GM10266 (cell line): ENCODE data around the gene CUL1.
"Not testable (repeated sequence)": the region's sequence is repeated elsewhere in the genome, so short reads cannot be mapped to it uniquely, and the experiment has no call there.

ENCODE experiments used
- DNase-seq: peaks from one replicate; pipeline ENCODE4 v3.0.0; 2012; ENCODE audit errors: extremely low spot score
- TF ChIP-seq, protein P1 (sequence below): IDR thresholded peaks from 2 replicates; pipeline ENCODE4 v1.5.1; 2012; ENCODE audit warnings: mild to moderate bottlenecking, low read depth; ENCODE audit not compliant: control insufficient read depth, insufficient read depth; ENCODE audit errors: missing control alignments

Gene CUL1

DNA sequence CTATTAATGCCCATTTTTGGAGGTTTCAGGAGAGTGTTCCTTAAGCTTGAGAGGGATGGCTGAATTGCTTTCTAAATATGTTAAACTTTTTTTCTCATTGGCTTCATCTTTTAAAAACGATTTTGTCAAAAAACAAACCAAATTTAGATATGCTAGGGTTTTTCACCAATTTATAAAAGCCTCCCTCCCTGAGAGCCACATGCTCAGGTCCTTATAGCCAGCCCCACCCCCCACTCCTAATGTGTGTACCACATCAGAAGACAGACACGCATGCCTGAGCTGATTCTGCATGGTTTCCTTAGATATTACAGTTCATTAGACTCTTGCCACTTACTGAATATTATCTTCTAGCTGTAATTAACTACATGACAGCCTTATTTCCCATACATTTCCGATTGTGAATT lies 2.0 kb downstream of the CUL1 start:
- TF ChIP-seq, protein P1, sequence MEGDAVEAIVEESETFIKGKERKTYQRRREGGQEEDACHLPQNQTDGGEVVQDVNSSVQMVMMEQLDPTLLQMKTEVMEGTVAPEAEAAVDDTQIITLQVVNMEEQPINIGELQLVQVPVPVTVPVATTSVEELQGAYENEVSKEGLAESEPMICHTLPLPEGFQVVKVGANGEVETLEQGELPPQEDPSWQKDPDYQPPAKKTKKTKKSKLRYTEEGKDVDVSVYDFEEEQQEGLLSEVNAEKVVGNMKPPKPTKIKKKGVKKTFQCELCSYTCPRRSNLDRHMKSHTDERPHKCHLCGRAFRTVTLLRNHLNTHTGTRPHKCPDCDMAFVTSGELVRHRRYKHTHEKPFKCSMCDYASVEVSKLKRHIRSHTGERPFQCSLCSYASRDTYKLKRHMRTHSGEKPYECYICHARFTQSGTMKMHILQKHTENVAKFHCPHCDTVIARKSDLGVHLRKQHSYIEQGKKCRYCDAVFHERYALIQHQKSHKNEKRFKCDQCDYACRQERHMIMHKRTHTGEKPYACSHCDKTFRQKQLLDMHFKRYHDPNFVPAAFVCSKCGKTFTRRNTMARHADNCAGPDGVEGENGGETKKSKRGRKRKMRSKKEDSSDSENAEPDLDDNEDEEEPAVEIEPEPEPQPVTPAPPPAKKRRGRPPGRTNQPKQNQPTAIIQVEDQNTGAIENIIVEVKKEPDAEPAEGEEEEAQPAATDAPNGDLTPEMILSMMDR, result no peak
- DNase-seq, result no peak

DNA sequence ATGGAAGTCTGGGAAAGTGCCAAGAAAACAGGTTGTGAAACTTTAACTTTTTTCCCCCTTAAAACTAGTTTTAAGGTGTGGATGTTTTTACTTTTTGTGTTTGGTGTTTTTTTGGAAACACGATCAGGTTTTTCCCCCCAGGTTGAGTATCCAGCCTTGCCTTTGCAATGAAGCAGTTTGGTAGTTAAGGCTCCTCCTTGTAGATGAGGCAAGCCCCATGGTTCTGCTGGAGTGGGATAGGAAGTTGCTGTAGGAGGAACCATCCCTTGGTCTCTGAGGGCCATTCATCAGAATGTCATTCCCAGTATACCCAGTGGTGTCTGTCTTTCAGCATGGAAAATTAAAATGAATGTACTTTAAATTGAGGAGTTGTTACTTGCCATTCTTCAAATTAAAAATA lies 2.7 kb downstream of the CUL1 start:
- TF ChIP-seq, protein P1, result no peak
- DNase-seq, result no peak

DNA sequence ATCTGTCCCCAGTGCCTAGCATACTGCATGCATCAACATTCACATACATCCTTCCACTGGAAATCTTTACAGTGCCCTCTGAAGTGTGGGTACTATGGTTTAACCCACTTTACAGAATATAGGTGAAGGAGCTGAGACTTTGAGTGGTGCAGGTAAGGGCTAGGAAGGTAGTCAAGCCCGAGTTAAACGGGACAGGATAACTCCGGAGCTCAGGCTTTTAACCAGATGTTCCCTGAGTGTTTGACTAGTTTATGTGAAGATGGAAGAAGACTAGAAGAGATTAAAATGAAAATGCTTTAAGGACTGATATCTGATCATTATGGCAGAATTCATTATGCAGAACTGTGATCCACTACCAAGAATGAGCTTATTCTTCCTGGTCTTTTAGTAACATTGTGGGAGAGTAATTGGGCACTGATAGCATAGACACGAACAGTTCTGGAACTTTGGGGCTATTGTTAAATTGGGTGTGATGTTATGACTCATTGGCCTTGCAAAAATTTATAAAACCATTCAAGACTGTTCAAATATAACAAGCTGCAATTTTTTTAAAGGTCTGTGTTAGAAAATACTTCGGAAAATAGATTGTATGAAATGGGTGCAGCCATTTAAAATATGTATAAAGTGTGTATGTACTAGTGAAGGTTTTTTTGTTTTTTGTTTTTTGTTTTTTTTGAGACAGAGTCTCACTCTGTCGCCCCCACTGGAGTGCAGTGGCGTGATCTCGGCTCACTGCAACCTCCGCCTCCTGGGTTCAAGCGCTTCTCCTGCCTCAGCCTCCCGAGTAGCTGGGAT lies 4.4 kb downstream of the CUL1 start:
- no peak for DNase-seq
- TF ChIP-seq, protein P1, result no peak

DNA sequence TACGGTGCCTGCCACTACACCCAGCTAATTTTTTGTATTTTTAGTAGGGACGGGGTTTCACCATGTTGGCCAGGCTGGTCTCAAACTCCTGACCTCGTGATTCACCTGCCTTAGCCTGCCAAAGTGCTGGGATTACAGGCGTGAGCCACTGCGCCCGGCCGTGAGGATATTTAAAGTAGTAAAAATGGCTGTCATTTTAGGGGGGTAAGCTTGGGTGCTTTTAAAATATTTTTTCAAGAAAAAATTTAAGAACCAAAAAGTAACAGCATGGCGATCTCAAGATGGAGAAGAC lies 4.9 kb downstream of the CUL1 start:
- DNase-seq, result not testable (repeated sequence)

DNA sequence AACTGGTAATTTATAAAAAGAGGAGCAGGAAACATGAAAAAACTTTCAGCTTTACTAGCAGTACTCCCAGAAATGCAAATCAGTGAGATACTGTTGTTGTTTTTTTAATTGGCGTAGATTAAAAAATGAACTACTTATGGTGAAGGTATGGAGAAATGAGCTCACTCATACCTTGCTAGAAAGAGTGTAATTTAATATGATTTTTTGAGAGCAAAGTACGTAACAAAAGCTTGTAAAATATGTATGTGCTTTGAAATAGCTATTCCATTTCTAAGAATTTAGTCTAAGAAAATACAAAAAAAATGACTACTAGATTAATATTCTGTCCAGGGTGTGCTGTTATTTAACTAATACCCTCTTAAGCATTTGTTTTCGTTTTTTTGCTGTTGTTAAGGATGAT lies 5.5 kb downstream of the CUL1 start:
- DNase-seq, result no peak

DNA sequence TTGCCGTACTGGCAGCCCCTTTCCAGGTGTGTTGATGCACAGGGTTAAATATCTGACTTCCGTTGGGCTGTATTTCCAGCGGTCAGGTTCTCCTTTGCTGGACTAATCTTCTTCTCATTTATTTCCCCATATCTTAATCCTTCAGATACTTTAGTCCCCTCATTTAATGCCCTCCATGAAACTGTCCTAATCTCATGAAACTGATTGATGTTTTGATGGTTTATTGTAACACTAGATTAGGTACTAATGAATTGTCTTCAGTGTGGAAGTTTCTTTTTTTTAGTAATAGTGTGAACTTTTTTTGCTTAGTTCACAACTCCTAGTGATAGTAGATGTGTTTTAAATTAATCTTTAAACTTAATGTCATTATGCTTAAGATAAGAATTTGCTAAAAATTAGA lies 6.3 kb downstream of the CUL1 start:
- no peak for DNase-seq
- TF ChIP-seq, protein P1, result no peak

More for the DNA sequence above, 5.5 kb downstream of the CUL1 start:
- TF ChIP-seq, protein P1, result no peak

DNA sequence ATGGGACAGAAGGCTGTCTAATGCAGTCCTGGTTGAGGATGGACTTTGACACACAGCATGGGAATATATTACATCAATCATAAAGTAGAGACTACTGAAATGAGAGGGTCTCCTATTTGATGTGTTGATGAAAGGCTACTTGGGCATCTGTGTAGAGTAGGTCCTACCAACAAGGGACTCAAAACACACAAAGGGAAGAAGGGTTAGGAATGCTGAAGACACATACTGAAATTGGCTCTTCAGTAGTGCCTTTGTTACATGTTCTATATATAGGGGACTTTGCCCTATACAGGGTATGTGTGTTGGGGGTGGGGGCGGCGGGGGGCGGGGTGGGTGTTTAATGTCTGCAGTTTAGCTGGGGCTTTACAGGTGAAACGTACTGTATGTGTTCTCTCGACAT lies 7.7 kb downstream of the CUL1 start:
- TF ChIP-seq, protein P1, result no peak
- no peak for DNase-seq
